Measurements from ENCODE around the gene CCNG2.

Gene CCNG2

GRCh38 chr4:77196866-77197265 is 39.9 kb downstream of the CCNG2 start:
- Mint-ChIP-seq H3K27ac (no peak overlapping the region), H3K4me1 (no peaks in the 10 kb centered on the region), H3K9me3 (peaks cover 12% of the 10 kb centered on the region), H3K27me3 (ENCODE audit: low read depth, poor library complexity) (peaks cover 37% of the 10 kb centered on the region), H3K36me3 (ENCODE audit: low read depth) (no peaks in the 10 kb centered on the region), H3K4me3 (no peak overlapping the region)
- no peak for DNase-seq
- TF ChIP-seq CTCF (IDR thresholded peaks at IDR 0.05): no peak

- TF ChIP-seq CTCF (IDR thresholded peaks at IDR 0.05): no peak
- no peaks in the 10 kb centered on the region for H3K36me3 Mint-ChIP-seq (ENCODE audit: low read depth)
- DNase-seq: no peak
- no peak overlapping the region for H3K27ac Mint-ChIP-seq
- no peak overlapping the region for H3K4me3 Mint-ChIP-seq
- H3K9me3 Mint-ChIP-seq: peaks cover 9% of the 10 kb centered on the region
- peaks cover 33% of the 10 kb centered on the region for H3K27me3 Mint-ChIP-seq (ENCODE audit: low read depth, poor library complexity)
- H3K4me1 Mint-ChIP-seq: no peaks in the 10 kb centered on the region
Measured at GRCh38 chr4:77197361-77197760, 40.4 kb downstream of the CCNG2 start.

GRCh38 chr4:77197831-77198230 is 40.8 kb downstream of the CCNG2 start:
- H3K9me3 Mint-ChIP-seq: peaks cover 9% of the 10 kb centered on the region
- no peak for DNase-seq
- TF ChIP-seq CTCF (IDR thresholded peaks at IDR 0.05): no peak
- H3K4me3 Mint-ChIP-seq: no peak overlapping the region
- H3K4me1 Mint-ChIP-seq: no peaks in the 10 kb centered on the region
- no peaks in the 10 kb centered on the region for H3K36me3 Mint-ChIP-seq (ENCODE audit: low read depth)
- H3K27ac Mint-ChIP-seq: no peak overlapping the region
- peaks cover 30% of the 10 kb centered on the region for H3K27me3 Mint-ChIP-seq (ENCODE audit: low read depth, poor library complexity)

- Mint-ChIP-seq H3K27ac (no peak overlapping the region), H3K4me1 (no peaks in the 10 kb centered on the region), H3K4me3 (no peak overlapping the region), H3K27me3 (ENCODE audit: low read depth, poor library complexity) (peaks cover 19% of the 10 kb centered on the region), H3K9me3 (no peaks in the 10 kb centered on the region), H3K36me3 (ENCODE audit: low read depth) (no peaks in the 10 kb centered on the region)
- no peak for DNase-seq
- no peak for TF ChIP-seq CTCF (IDR thresholded peaks at IDR 0.05)
Measured at GRCh38 chr4:77199276-77199675, 42.3 kb downstream of the CCNG2 start.

- H3K27me3 Mint-ChIP-seq (ENCODE audit: low read depth, poor library complexity): peaks cover 17% of the 10 kb centered on the region
- DNase-seq: no peak
- H3K4me1 Mint-ChIP-seq: no peaks in the 10 kb centered on the region
- no peak overlapping the region for H3K4me3 Mint-ChIP-seq
- H3K27ac Mint-ChIP-seq: no peak overlapping the region
- no peaks in the 10 kb centered on the region for H3K9me3 Mint-ChIP-seq
- H3K36me3 Mint-ChIP-seq (ENCODE audit: low read depth): no peaks in the 10 kb centered on the region
- TF ChIP-seq CTCF (IDR thresholded peaks at IDR 0.05): no peak
Measured at GRCh38 chr4:77199701-77200100, 42.7 kb downstream of the CCNG2 start.

- Mint-ChIP-seq H3K4me3 (no peak overlapping the region), H3K4me1 (no peaks in the 10 kb centered on the region), H3K27me3 (ENCODE audit: low read depth, poor library complexity) (peaks cover 21% of the 10 kb centered on the region), H3K9me3 (no peaks in the 10 kb centered on the region), H3K36me3 (ENCODE audit: low read depth) (no peaks in the 10 kb centered on the region), H3K27ac (no peak overlapping the region)
- TF ChIP-seq CTCF (IDR thresholded peaks at IDR 0.05): no peak
- no peak for DNase-seq
Measured at GRCh38 chr4:77201343-77201742, 44.3 kb downstream of the CCNG2 start.
